CD4-positive, alpha-beta T cell treated with Interleukin-4 for 4 hours (primary cell): ENCODE results near the gene TRMT112.

Experiments used
- DNase-seq: peaks from one replicate; pipeline ENCODE4 v3.0.0-alpha.2; 2020

Gene TRMT112

GRCh38 chr11:64290352-64291261, 26.8 kb downstream of the TRMT112 start:
- DNase-seq = no peak

GRCh38 chr11:64289002-64289564, 28.3 kb downstream of the TRMT112 start:
- DNase-seq = no peak

- DNase-seq = no peak
Observed at GRCh38 chr11:64288353-64288750, 29.0 kb downstream of the TRMT112 start.

GRCh38 chr11:64287676-64288352, 29.5 kb downstream of the TRMT112 start:
- no peak for DNase-seq

GRCh38 chr11:64286801-64287159, 30.6 kb downstream of the TRMT112 start:
- no peak for DNase-seq

GRCh38 chr11:64285885-64286800, 31.2 kb downstream of the TRMT112 start:
- no peak for DNase-seq

- peak; percentile 89 for DNase-seq
Observed at GRCh38 chr11:64284962-64285884, 32.1 kb downstream of the TRMT112 start, which contains the start of gene GPR137. Gene GPR137, plus strand, starts transcription at chr11:64285848. Its CDS starts 677 bp downstream, at chr11:64286525.

- DNase-seq = peak; percentile 92
Observed at GRCh38 chr11:64284048-64284961, 33.1 kb downstream of the TRMT112 start, which contains the start of gene BAD. Gene BAD, minus strand, starts transcription at chr11:64284665. Its CDS starts 297 bp downstream, at chr11:64284368.

GRCh38 chr11:64283092-64283491, 34.3 kb downstream of the TRMT112 start:
- DNase-seq = no peak

- DNase-seq = no peak
Observed at GRCh38 chr11:64281957-64282770, 35.2 kb downstream of the TRMT112 start.

GRCh38 chr11:64278576-64279190, 38.7 kb downstream of the TRMT112 start:
- no peak for DNase-seq

- no peak for DNase-seq
Observed at GRCh38 chr11:64276653-64277431, 40.5 kb downstream of the TRMT112 start.

- DNase-seq = no peak
Observed at GRCh38 chr11:64275841-64276240, 41.5 kb downstream of the TRMT112 start.

- no peak for DNase-seq
Observed at GRCh38 chr11:64275031-64275800, 42.1 kb downstream of the TRMT112 start.

- DNase-seq = peak; percentile 99
Observed at GRCh38 chr11:64269540-64270220, 47.7 kb downstream of the TRMT112 start.

- DNase-seq = peak; percentile 21
Observed at GRCh38 chr11:64268893-64269539, 48.3 kb downstream of the TRMT112 start.
